NCI-H82 treated with DMSO at 0.1 percent for 48 hours (cell line): ENCODE measurements around the gene SNAPC2.
"Not testable (repeated sequence)": the region's sequence is repeated elsewhere in the genome, so short reads cannot be mapped to it uniquely, and the experiment has no call there.

ENCODE experiments used
- DNase-seq: peaks from one replicate; lab custom pipeline; 2025; ENCODE audit not compliant: unreplicated experiment; lab: John Stamatoyannopoulos, UW

SNAPC2 gene

GRCh38 chr19:7921302-7921966, 1.3 kb downstream of the SNAPC2 start:
- DNase-seq = no peak

GRCh38 chr19:7921967-7922835, 2.1 kb downstream of the SNAPC2 start:
- DNase-seq = no peak

GRCh38 chr19:7922836-7923195, 2.7 kb downstream of the SNAPC2 start:
- DNase-seq = no peak

- DNase-seq = no peak
These were observed 3.4 kb downstream of the SNAPC2 start for GRCh38 chr19:7923295-7924191.

- no peak for DNase-seq
These were observed 4.1 kb downstream of the SNAPC2 start for GRCh38 chr19:7924241-7924640.

- DNase-seq = no peak
These were observed 4.6 kb downstream of the SNAPC2 start for GRCh38 chr19:7924651-7925170.

GRCh38 chr19:7925171-7925851, 5.2 kb downstream of the SNAPC2 start:
- DNase-seq = peak; percentile 14

GRCh38 chr19:7926021-7926726, 6.0 kb downstream of the SNAPC2 start, which contains the start of gene CTXN1:
Gene CTXN1 (minus strand): TSS chr19:7926135. CDS start chr19:7925538, 597 bp downstream.
- DNase-seq = no peak

- no peak for DNase-seq
These were observed 6.8 kb downstream of the SNAPC2 start for GRCh38 chr19:7926727-7927604.

GRCh38 chr19:7927605-7928333, 7.6 kb downstream of the SNAPC2 start:
- no peak for DNase-seq

GRCh38 chr19:7928334-7928706, 8.2 kb downstream of the SNAPC2 start:
- DNase-seq = peak; percentile 10

GRCh38 chr19:7928741-7929701, 8.9 kb downstream of the SNAPC2 start:
- DNase-seq = no peak

GRCh38 chr19:7930030-7930429, 9.9 kb downstream of the SNAPC2 start:
- not testable (repeated sequence) for DNase-seq

GRCh38 chr19:7930765-7931164, 10.6 kb downstream of the SNAPC2 start:
- no peak for DNase-seq

- DNase-seq = no peak
These were observed 11.3 kb downstream of the SNAPC2 start for GRCh38 chr19:7931221-7932061.

- no peak for DNase-seq
These were observed 12.3 kb downstream of the SNAPC2 start for GRCh38 chr19:7932276-7932929.
